ENCODE data around the gene PDE4D.
"Not testable (repeated sequence)": the region's sequence is repeated elsewhere in the genome, so short reads cannot be mapped to it uniquely, and the experiment has no call there.

PDE4D gene

GRCh38 chr5:59767681-59768151 lies 125.8 kb downstream of the PDE4D start:
- no peak for DNase-seq

- DNase-seq, result no peak
These were observed 126.3 kb downstream of the PDE4D start for GRCh38 chr5:59767211-59767605.

GRCh38 chr5:59766427-59767210 lies 126.9 kb downstream of the PDE4D start:
- no peak for DNase-seq

GRCh38 chr5:59765446-59765845 lies 128.1 kb downstream of the PDE4D start:
- DNase-seq, result no peak

- DNase-seq, result no peak
These were observed 129.2 kb downstream of the PDE4D start for GRCh38 chr5:59764361-59764760.

GRCh38 chr5:59763541-59763940 lies 130.0 kb downstream of the PDE4D start:
- DNase-seq, result no peak

- DNase-seq, result not testable (repeated sequence)
These were observed 131.3 kb downstream of the PDE4D start for GRCh38 chr5:59762232-59762631.

GRCh38 chr5:59760785-59761348 lies 132.7 kb downstream of the PDE4D start:
- peak in 1 of 2 donors; percentile 12 for DNase-seq

- no peak for DNase-seq
These were observed 133.8 kb downstream of the PDE4D start for GRCh38 chr5:59759600-59760351.

- no peak for DNase-seq
These were observed 135.0 kb downstream of the PDE4D start for GRCh38 chr5:59758566-59758965.

- no peak for DNase-seq
These were observed 136.1 kb downstream of the PDE4D start for GRCh38 chr5:59757442-59757841.

GRCh38 chr5:59756373-59757035 lies 137.0 kb downstream of the PDE4D start:
- no peak for DNase-seq

- no peak for DNase-seq
These were observed 138.1 kb downstream of the PDE4D start for GRCh38 chr5:59755476-59755875.

- no peak for DNase-seq
These were observed 139.9 kb downstream of the PDE4D start for GRCh38 chr5:59753599-59753998.

GRCh38 chr5:59749782-59750520 lies 143.6 kb downstream of the PDE4D start:
- no peak for DNase-seq

- not testable (repeated sequence) for DNase-seq
These were observed 145.4 kb downstream of the PDE4D start for GRCh38 chr5:59748036-59748663.

GRCh38 chr5:59746241-59746765 lies 147.2 kb downstream of the PDE4D start:
- DNase-seq, result no peak

GRCh38 chr5:59745415-59745863 lies 148.1 kb downstream of the PDE4D start:
- DNase-seq, result no peak

GRCh38 chr5:59744531-59744992 lies 149.0 kb downstream of the PDE4D start:
- DNase-seq, result no peak

- no peak for DNase-seq
These were observed 151.9 kb downstream of the PDE4D start for GRCh38 chr5:59741599-59741998.

GRCh38 chr5:59738024-59738423 lies 155.5 kb downstream of the PDE4D start:
- DNase-seq, result no peak
